Activated T-cell treated with anti-CD3 and anti-CD28 coated beads, Interleukin-2, amount 50 U/mL, for 24 hours (primary cell): ENCODE measurements around the gene HDLBP.

Experiments
- DNase-seq: peaks from one replicate; pipeline ENCODE4 v3.0.0-alpha.2; 2020
- H3K27ac Mint-ChIP-seq: 2 replicates; pipeline ENCODE4 v1.8.0; 2020; ENCODE audit warnings: mild to moderate bottlenecking, mixed read lengths
- H3K27me3 Mint-ChIP-seq: 2 replicates; pipeline ENCODE4 v1.8.0; 2020; ENCODE audit warnings: mixed read lengths
- H3K36me3 Mint-ChIP-seq: 2 replicates; pipeline ENCODE4 v1.8.0; 2020; ENCODE audit warnings: low read depth, mixed read lengths
- H3K4me1 Mint-ChIP-seq: 2 replicates; pipeline ENCODE4 v1.8.0; 2020; ENCODE audit warnings: low read depth, mixed read lengths
- H3K4me3 Mint-ChIP-seq: 2 replicates; pipeline ENCODE4 v1.8.0; 2020; ENCODE audit warnings: mild to moderate bottlenecking, moderate library complexity, mixed read lengths
- H3K9me3 Mint-ChIP-seq: 2 replicates; pipeline ENCODE4 v1.8.0; 2020; ENCODE audit warnings: mixed read lengths

The HDLBP gene

DNA sequence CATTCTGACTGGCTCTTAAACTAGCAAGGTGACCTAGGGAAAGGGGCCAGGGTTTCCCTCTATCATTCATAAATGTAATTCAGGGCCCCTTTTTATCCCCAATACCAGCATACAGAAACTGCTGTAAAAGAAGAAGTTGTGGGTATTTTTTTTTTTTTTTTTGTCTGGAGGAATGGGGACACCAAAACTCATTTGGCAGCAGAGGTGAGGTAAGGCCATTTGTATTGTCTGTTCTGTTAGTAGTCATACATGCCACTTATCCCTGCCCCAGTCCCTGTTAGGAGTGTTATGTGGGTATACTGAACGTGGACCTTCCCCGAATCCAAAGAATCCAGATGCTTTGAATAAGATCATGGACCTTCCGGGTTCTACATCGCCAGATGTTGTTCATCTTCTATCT is 1.9 kb upstream of the HDLBP start:
- Mint-ChIP-seq H3K4me1 (peaks cover 72% of the 10 kb centered on the region), H3K4me3 (peak overlapping the region; percentile 100), H3K27ac (peak overlapping the region; percentile 100), H3K9me3 (no peaks in the 10 kb centered on the region), H3K36me3 (peaks cover 86% of the 10 kb centered on the region), H3K27me3 (no peaks in the 10 kb centered on the region)
- DNase-seq, result no peak

- Mint-ChIP-seq H3K27ac (peak overlapping the region; percentile 100), H3K9me3 (no peaks in the 10 kb centered on the region), H3K36me3 (peaks cover 86% of the 10 kb centered on the region), H3K4me1 (peaks cover 73% of the 10 kb centered on the region), H3K27me3 (no peaks in the 10 kb centered on the region), H3K4me3 (peak overlapping the region; percentile 100)
- no peak for DNase-seq
These were observed 1.4 kb upstream of the HDLBP start for GRCh38 chr2:241316825-241317224.

GRCh38 chr2:241315879-241316631 is 583 bp upstream of the HDLBP start, which contains the start of gene SEPTIN2:
SEPTIN2 (plus strand) TSS chr2:241315925; CDS start chr2:241324233, 8,308 bp downstream.
- Mint-ChIP-seq H3K27ac (peak within 1 kb of the TSS; percentile 100), H3K4me1 (peaks cover 73% of the 10 kb centered on the region), H3K9me3 (no peaks in the 10 kb centered on the region), H3K36me3 (peaks cover 80% of the 10 kb centered on the region), H3K27me3 (no peaks in the 10 kb centered on the region), H3K4me3 (peak within 1 kb of the TSS; percentile 100)
- DNase-seq, result no peak

GRCh38 chr2:241314226-241315092 is 1.0 kb downstream of the HDLBP start:
- DNase-seq, result no peak
- peaks cover 73% of the 10 kb centered on the region for H3K4me1 Mint-ChIP-seq

DNA sequence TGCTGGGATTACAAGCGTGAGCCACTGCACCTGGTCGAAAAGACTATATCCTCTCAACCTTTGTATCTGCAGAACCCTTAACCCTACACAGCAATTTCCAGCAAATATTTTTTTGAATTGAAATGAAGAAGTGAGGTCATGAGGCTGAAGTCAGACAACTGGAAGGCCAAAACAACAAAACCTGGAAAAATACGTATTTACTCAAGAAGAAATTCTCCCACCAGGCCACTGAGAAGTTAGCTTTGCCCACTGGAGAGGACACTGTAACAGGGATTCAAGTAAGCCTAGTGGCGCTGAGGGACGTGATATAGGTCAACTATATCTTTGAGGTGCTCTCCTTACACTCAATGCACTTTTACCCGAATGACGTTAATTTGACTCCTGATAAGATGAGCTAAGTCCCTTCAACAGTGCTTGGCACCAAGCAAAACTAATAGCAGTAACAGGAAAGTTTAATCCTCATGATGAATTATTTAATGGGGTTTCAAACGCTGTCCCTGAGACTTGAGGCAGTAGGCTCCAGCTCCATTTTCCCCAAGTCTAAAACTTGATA is 1.9 kb downstream of the HDLBP start:
- H3K27me3 Mint-ChIP-seq, result no peaks in the 10 kb centered on the region
- no peaks in the 10 kb centered on the region for H3K9me3 Mint-ChIP-seq
- H3K4me1 Mint-ChIP-seq, result peaks cover 74% of the 10 kb centered on the region
- H3K27ac Mint-ChIP-seq, result peak overlapping the region; percentile 100
- H3K36me3 Mint-ChIP-seq, result peaks cover 66% of the 10 kb centered on the region
- DNase-seq, result no peak
- peak overlapping the region; percentile 100 for H3K4me3 Mint-ChIP-seq

More at GRCh38 chr2:241314226-241315092, 1.0 kb downstream of the HDLBP start:
- H3K36me3 Mint-ChIP-seq, result peaks cover 66% of the 10 kb centered on the region
- no peaks in the 10 kb centered on the region for H3K9me3 Mint-ChIP-seq
- no peaks in the 10 kb centered on the region for H3K27me3 Mint-ChIP-seq
- H3K4me3 Mint-ChIP-seq, result peak overlapping the region; percentile 100
- peak overlapping the region; percentile 100 for H3K27ac Mint-ChIP-seq

DNA sequence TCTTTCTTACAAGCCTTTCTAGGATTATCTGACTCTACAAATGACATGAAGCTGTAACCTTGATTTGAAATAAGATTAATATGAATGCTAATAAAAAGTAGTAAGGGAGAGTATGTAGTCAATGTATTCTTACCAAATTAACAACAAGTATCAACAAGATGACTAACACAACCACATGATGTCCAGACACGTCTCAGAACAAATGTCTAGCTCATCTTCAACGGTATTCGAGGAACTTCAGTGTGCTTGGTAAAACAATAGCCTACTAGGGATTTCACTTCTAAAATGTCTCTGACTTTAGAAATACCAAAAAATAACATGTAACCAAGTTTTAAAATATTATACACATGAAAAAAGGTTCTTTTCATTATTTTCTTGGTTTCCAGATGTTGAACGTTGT is 3.4 kb downstream of the HDLBP start:
- DNase-seq, result no peak
- peak overlapping the region; percentile 0 for H3K27ac Mint-ChIP-seq

DNA sequence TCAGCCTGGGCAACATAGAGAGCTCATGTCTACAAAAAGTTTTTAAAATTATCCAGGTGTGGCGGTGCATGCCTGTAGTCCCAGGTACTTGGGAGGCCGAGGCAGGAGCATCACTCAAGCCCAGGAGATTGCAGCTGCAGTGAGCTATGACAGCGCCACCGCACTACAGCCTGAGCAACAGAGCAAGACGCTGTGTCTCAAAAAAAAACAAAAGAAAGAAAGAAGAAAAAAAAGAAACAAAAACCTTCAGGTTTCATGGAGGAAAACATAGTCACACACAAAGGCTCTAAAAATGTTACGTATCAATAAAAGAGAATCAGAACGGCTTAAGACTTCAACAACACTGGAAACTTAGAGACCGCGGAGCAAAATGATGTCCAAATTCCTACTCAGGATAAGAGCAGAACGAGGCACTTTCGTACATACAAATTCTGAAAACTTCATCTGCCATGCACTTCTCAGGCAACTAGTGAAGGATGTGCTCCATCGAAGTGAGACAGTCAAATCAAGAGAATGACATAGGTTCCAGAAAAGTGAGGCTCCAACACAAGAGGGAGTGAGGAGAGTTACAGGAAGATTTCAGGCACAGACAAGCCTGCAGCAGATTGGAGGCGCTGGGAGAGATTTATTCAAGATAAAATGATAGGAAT is 4.4 kb downstream of the HDLBP start:
- no peaks in the 10 kb centered on the region for H3K9me3 Mint-ChIP-seq
- no peak for DNase-seq
- H3K36me3 Mint-ChIP-seq, result peaks cover 55% of the 10 kb centered on the region
- H3K27me3 Mint-ChIP-seq, result no peaks in the 10 kb centered on the region
- peak overlapping the region; percentile 56 for H3K27ac Mint-ChIP-seq
- no peak overlapping the region for H3K4me3 Mint-ChIP-seq
- peaks cover 69% of the 10 kb centered on the region for H3K4me1 Mint-ChIP-seq

More for the DNA sequence above, 3.4 kb downstream of the HDLBP start:
- Mint-ChIP-seq H3K27me3 (no peaks in the 10 kb centered on the region), H3K9me3 (no peaks in the 10 kb centered on the region), H3K4me3 (no peak overlapping the region), H3K4me1 (peaks cover 72% of the 10 kb centered on the region), H3K36me3 (peaks cover 61% of the 10 kb centered on the region)

GRCh38 chr2:241309684-241310117 is 5.8 kb downstream of the HDLBP start:
- peak overlapping the region; percentile 50 for H3K4me3 Mint-ChIP-seq
- peak overlapping the region; percentile 91 for H3K27ac Mint-ChIP-seq
- DNase-seq, result peak; percentile 68
- H3K4me1 Mint-ChIP-seq, result peaks cover 79% of the 10 kb centered on the region
- H3K36me3 Mint-ChIP-seq, result peaks cover 58% of the 10 kb centered on the region
- no peaks in the 10 kb centered on the region for H3K27me3 Mint-ChIP-seq
- H3K9me3 Mint-ChIP-seq, result no peaks in the 10 kb centered on the region

GRCh38 chr2:241308832-241309500 is 6.5 kb downstream of the HDLBP start:
- no peak for DNase-seq
- Mint-ChIP-seq H3K27me3 (no peaks in the 10 kb centered on the region), H3K4me3 (peak overlapping the region; percentile 50), H3K9me3 (no peaks in the 10 kb centered on the region), H3K36me3 (peaks cover 55% of the 10 kb centered on the region), H3K27ac (peak overlapping the region; percentile 91), H3K4me1 (peaks cover 81% of the 10 kb centered on the region)

- no peak for DNase-seq
- H3K36me3 Mint-ChIP-seq, result peaks cover 48% of the 10 kb centered on the region
- peak overlapping the region; percentile 44 for H3K27ac Mint-ChIP-seq
- H3K27me3 Mint-ChIP-seq, result no peaks in the 10 kb centered on the region
- no peaks in the 10 kb centered on the region for H3K9me3 Mint-ChIP-seq
- H3K4me1 Mint-ChIP-seq, result peaks cover 81% of the 10 kb centered on the region
- no peak overlapping the region for H3K4me3 Mint-ChIP-seq
These were observed 7.2 kb downstream of the HDLBP start for GRCh38 chr2:241308267-241308666.

DNA sequence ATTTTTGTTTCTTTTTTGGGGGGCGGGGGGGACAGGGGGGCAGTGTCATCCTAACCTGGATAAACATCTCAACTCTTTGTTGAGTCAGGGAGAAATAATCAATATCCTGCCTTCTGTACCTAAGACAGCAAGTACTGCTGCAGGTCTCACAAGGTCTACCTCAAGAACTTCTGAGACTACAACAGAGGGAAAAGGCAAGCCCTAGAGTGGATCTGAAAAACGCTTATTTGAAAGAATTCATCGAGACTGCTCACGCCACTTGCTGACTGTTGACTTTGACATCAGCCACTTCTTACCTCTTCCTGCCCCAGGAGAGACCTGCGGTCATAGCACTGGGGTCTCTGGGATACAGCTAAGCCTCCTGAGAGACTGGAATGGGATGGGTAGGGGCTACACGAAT is 8.4 kb downstream of the HDLBP start:
- Mint-ChIP-seq H3K9me3 (no peaks in the 10 kb centered on the region), H3K36me3 (peaks cover 38% of the 10 kb centered on the region), H3K27ac (no peak overlapping the region), H3K27me3 (no peaks in the 10 kb centered on the region), H3K4me3 (no peak overlapping the region), H3K4me1 (peaks cover 81% of the 10 kb centered on the region)
- no peak for DNase-seq

DNA sequence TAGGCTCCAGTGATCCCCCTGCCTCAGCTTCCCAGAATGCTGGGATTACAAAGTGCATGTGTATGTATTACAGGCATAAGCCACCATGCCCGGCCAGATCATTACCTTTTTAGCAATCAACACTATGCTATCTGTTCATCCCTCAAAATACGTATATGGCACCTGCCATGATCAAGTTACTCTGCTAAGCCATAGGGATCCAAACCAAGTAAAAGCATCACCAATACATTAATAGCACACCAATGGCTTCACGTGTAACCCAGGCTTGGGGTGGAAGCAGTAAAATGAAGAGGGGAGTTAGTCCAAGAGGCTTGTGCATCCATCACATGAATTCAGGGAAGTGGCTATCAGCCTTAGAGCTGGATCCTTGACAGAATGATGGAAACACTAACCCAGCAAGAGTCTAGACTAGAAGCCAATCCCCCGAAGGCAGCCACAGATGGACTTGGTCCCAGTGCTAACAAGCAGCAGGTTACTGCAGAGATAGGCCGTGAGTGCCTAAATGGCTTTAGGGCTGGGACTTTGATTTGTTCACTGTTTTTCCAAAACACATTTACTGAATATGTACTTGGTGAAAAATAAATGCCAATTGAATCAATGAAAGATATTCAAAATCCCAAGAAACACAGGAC is 11.3 kb downstream of the HDLBP start:
- no peak overlapping the region for H3K27ac Mint-ChIP-seq
- no peak for DNase-seq
- H3K36me3 Mint-ChIP-seq, result peaks cover 32% of the 10 kb centered on the region
- H3K4me1 Mint-ChIP-seq, result peaks cover 70% of the 10 kb centered on the region
- H3K9me3 Mint-ChIP-seq, result no peaks in the 10 kb centered on the region
- H3K4me3 Mint-ChIP-seq, result no peak overlapping the region
- no peaks in the 10 kb centered on the region for H3K27me3 Mint-ChIP-seq
